Measurements from ENCODE around the gene SFT2D2.
A peak's percentile ranks its signal among the peaks of the same experiment; 100 is the strongest.

The SFT2D2 gene

DNA sequence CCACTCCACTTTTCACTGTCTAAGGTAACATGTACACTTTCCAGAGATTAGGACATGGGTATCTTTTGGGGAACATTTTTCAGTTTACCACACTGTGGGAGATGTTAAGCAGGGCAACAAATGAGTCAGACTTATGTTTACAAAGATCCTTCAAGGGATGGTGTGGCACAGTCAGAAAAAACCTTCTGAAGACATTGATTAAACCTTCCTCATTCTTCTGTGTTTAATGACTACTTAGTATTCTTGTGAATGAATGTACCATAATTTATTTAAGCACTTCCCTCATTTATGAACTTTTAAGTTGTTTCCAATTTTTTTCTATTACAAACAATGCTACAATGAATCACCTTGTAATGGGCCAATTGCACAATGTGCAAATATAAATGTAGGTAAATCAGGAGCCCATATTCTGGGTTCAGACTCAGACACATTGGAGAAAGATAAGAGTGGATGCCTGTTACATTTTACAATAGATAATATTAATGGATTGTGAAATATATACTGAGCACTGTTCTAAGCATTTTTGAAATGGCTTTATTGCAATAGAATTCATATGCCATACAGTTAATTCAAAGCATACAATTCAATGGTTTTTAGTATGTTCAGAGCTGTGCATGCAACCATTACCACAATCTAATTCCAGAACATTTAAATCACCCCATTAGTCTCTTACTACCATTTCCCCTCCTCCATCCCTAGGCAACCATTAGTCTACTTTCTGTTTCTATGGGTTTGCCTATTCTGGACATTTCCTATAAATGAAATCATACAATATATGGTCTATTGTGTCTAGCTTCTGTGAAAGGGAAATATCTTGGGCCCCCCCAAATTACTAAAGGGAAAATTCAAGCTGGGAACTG is 1.9 kb upstream of the SFT2D2 start:
- DNase-seq = no peak

- no peak for DNase-seq
Observed at GRCh38 chr1:168224991-168225390, 813 bp upstream of the SFT2D2 start.

DNA sequence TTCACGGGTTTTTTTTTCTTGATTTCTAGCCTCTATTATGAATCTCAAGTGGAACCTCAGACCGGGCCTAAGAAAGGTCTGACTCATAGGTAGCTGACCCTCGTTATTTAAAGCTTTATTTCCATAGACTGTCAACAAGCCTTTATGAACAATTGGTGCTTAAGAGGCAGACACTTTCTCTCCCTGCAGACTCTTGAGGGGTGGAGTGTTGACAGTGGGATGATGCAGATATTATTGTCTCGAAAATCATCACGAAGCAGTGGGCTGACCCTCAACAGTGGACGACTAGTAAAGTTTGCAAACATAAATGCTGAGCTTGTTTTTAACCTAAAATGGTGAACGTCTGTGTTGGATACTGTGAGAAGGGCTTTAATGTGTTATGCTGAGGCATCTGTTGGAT is 1.8 kb downstream of the SFT2D2 start:
- no peak for DNase-seq

DNA sequence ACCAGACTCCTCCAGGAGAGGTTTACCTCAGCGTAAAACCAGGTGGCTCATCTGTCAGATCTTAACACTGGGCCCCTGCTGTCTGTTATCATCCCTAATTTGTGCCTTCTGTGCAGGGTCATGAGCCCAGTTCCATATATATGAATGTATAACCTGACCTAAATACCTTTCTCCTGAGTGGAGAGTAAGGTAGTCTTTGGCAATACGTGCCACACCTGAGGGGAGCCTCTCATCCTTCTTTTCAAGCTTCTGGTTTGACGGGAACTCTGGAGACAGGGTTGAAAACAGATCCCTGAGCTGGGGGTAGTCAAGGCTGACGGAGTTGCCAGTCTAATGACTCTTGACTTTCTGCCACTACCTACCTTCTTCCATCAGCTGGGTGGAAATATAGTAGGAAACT is 4.1 kb downstream of the SFT2D2 start:
- DNase-seq = no peak

DNA sequence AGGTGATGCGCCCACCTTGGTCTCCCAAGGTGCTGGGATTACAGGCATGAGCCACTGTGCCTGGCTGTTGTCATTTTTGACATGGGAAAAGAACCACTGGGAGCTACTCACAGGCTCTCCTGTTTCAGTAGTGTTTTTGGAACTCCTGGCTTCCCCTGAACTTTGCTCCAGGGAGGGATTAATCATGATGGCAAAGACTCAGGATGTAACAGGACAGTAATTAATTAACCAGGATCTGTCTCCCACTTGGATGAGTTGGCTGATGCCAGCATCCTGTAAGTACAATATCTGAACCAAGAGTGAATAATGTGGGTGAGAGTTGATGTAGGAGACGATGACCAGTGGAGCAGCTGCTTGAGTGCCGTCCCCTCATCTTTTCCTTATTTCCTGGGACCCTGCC is 4.9 kb downstream of the SFT2D2 start:
- DNase-seq = no peak

DNA sequence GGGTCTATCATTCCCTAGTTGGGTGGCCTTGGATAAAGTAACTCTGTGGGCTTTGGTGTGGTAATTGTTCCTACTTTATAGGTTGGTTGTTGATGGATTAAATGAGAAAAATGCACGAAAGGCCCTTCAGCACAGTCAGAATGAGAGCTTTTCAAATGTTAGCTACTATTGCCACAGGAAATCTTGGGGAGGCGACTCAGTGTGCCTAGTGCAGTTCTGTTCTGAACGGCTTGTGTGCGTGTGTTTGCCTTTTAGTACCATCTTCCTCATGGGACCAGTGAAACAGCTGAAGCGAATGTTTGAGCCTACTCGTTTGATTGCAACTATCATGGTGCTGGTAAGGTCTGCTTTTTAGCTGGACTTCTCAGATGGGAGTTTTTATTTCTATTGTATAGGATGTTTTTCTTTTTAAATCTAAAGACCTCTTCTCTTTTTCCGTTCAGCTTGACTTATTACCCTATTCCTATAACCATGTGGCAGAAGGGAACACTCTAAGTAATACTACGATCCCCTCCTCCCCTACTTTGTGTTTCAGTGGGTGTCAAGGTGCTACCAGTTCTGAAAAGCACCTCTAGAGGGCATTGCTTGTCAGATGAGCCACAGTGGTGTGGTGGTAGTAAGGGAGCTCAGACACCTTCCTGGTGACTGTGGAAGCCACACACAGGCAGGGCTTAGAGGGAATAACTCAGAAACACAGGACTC is 9.2 kb downstream of the SFT2D2 start:
- DNase-seq = peak in 1 of 2 experiments; percentile 59

GRCh38 chr1:168235548-168235885 is 9.7 kb downstream of the SFT2D2 start:
- no peak for DNase-seq

GRCh38 chr1:168235937-168236336 is 10.1 kb downstream of the SFT2D2 start:
- DNase-seq = no peak

DNA sequence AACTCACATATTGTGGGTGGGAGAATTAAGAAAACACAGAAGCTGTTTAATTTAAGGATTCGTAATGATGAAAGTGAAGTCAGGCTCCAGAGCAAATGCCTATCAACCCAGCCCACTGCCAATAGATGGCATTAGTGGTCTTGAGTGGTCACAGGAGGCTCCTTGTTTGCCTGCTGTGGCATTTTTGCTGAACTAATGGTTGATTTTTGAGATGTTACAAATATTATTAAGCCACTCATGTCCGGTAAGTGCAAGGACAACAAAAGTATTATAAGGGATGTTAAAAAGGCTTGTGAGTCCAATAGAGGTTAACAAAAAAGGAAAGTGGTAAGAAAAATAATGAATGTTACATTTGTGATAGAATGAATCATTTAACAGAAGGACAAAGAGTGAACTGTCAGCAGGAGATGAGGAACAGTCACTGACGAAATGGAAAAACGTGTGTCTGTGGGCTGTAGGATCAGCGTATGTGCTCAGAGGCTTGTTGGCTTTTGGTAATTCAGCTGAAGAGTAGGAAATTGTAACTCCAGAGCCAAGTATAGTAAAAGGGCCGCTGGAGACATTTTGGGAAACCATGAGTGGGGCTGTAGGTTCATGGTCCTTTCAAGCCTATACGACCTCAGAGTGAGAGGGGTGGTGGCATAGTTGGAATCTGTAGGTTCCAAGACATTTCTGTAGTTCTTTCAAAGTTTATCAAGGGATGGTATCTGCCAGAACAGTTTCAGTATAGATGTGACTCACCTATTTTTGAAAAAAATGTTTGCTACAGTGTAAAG is 11.2 kb downstream of the SFT2D2 start:
- no peak for DNase-seq

- no peak for DNase-seq
Observed at GRCh38 chr1:168243198-168243597, 17.4 kb downstream of the SFT2D2 start.

- no peak for DNase-seq
Observed at GRCh38 chr1:168243636-168244212, 17.9 kb downstream of the SFT2D2 start.

DNA sequence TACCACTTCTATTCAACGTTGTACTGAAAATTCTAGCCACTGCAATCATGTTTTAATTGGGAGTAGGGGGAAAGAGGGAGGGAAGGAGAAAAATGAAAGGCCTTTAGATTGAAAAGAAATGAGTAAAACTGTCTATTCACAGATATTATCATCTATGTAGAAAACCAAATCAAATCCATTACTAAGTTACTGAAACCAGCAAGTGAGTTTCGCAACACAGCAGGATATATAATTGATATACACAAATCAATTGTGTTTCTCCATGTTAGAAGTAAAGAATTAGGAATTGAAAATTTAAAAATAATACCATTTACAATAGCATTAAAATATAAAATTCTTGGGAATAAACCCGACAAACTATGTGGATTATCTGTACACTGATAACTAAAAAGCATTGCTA is 19.2 kb downstream of the SFT2D2 start:
- DNase-seq = no peak

GRCh38 chr1:168246506-168246905 is 20.7 kb downstream of the SFT2D2 start:
- no peak for DNase-seq

GRCh38 chr1:168252204-168252733 is 26.5 kb downstream of the SFT2D2 start:
- DNase-seq = no peak

GRCh38 chr1:168256164-168256563 is 30.4 kb downstream of the SFT2D2 start:
- DNase-seq = no peak

DNA sequence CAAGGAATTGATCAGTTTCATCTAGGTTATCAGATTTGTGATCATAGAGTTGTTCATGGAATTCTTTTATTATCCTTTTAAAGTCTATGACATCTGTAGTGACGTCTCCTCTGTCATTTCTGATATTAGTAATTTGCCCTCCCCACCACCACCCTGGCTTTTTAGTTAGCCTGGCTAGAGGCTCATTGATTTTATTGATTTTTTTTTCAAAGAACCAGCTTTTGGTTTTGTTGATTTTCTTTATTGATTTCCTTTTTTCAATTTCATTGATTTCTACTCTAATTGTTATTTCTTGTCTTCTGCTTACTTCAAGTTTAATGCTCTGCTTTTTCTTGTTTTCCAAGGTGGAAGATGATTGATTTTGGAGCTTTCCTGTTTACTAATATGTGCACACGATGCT is 31.6 kb downstream of the SFT2D2 start:
- DNase-seq = no peak

DNA sequence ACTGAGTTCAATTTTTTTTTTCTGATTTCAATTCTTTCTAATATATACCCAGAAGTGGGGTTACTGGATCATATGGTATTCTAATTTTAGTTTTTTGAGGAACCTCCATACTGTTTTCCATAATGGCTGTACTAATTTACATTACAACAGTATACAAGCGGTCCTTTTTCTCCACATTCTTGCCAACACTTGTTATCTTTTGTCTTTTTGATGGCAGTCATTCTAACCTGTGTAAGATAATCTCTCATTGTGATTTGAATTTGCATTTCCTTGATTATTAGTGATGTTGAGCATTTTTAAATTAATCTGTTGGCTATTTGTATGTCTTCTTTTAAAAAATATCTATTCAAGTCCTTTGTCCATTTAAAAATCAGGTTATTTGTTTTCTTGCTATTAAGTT is 33.8 kb downstream of the SFT2D2 start:
- DNase-seq = no peak

- no peak for DNase-seq
Observed at GRCh38 chr1:168260393-168260792, 34.6 kb downstream of the SFT2D2 start.

GRCh38 chr1:168261390-168261789 is 35.6 kb downstream of the SFT2D2 start:
- no peak for DNase-seq

GRCh38 chr1:168263130-168263529 is 37.3 kb downstream of the SFT2D2 start:
- no peak for DNase-seq

DNA sequence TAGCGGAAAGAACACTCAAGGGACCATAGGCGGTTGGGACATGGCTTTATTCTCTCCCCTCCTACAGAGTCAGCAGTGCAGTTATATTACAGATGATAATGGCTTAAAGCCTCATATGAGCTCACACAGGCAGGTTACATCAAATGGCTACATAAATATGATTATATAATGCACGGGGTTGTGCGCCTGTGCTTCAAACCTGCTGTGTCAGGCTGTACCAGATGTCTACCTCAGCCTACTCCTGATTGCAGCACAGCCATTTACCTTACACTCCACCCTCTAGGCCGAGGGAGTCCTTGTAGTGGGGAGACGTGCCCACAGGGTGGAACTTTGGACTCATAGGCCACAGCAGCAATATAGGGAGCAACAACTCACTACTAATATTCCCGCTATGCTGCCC is 38.5 kb downstream of the SFT2D2 start:
- no peak for DNase-seq

- DNase-seq = no peak
Observed at GRCh38 chr1:168265596-168265995, 39.8 kb downstream of the SFT2D2 start.

- peak; percentile 30 to 73 for DNase-seq
Observed at GRCh38 chr1:168266644-168267186, 40.9 kb downstream of the SFT2D2 start.
